ENCODE data around the gene ABCB9. TPM values are rescaled to one million over a fixed set of nuclear protein-coding genes. Genes with fewer than 3 reads are reported as not detected.
"Not testable (repeated sequence)": the region's sequence is repeated elsewhere in the genome, so short reads cannot be mapped to it uniquely, and the experiment has no call there.

The ABCB9 gene
- total and polyA plus RNA-seq, 2 experiments from 2014 or later: 9.7 to 10.0 TPM

DNA sequence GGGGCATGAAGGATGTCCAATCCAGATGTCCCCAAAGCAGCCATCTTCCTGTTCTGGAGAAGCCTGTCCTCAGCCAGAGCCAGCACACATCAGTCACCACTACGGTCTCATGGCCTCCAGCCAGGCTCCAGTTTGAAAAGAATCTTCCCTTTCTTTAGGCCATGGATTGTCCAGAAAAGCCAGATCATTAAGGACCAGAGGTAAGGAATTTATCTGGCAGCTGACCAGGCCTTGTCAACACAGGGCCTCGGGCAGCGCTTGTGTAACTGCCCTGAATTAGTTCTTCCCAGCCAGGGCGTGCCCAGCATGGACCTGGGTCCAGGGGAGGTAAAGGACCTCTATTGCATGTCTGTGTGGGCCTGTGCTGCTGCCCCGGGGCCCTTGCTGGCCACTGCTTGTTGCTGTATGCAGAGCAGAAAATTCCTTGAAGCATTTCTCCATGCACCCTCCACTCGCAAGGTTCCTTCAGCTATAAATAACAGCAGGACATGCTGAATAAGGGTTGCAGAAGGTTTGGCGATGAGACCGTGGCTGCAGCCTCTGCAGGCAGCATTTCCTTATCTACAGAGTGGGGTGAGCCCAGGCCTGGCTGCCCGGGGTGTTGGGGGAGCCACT, 48.6 kb downstream of the ABCB9 start:
- Histone ChIP-seq H3K9me3 (ENCODE audit: low read depth) (no peaks in the 10 kb centered on the region), H3K27me3 (no peaks in the 10 kb centered on the region), H3K4me1 (ENCODE audit: low read depth) (peaks cover 10% of the 10 kb centered on the region), H3K36me3 (no peaks in the 10 kb centered on the region), H3K4me3 (no peak overlapping the region), H3K27ac (peak overlapping the region; percentile 77)
- TF ChIP-seq, protein P1, sequence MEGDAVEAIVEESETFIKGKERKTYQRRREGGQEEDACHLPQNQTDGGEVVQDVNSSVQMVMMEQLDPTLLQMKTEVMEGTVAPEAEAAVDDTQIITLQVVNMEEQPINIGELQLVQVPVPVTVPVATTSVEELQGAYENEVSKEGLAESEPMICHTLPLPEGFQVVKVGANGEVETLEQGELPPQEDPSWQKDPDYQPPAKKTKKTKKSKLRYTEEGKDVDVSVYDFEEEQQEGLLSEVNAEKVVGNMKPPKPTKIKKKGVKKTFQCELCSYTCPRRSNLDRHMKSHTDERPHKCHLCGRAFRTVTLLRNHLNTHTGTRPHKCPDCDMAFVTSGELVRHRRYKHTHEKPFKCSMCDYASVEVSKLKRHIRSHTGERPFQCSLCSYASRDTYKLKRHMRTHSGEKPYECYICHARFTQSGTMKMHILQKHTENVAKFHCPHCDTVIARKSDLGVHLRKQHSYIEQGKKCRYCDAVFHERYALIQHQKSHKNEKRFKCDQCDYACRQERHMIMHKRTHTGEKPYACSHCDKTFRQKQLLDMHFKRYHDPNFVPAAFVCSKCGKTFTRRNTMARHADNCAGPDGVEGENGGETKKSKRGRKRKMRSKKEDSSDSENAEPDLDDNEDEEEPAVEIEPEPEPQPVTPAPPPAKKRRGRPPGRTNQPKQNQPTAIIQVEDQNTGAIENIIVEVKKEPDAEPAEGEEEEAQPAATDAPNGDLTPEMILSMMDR (IDR thresholded peaks at IDR 0.05; ENCODE audit: low read depth, low read length): no peak
- peak; percentile 58 to 86 for DNase-seq (ENCODE audit: low read depth in 1 of 2, low spot score in 1 of 2)

DNA sequence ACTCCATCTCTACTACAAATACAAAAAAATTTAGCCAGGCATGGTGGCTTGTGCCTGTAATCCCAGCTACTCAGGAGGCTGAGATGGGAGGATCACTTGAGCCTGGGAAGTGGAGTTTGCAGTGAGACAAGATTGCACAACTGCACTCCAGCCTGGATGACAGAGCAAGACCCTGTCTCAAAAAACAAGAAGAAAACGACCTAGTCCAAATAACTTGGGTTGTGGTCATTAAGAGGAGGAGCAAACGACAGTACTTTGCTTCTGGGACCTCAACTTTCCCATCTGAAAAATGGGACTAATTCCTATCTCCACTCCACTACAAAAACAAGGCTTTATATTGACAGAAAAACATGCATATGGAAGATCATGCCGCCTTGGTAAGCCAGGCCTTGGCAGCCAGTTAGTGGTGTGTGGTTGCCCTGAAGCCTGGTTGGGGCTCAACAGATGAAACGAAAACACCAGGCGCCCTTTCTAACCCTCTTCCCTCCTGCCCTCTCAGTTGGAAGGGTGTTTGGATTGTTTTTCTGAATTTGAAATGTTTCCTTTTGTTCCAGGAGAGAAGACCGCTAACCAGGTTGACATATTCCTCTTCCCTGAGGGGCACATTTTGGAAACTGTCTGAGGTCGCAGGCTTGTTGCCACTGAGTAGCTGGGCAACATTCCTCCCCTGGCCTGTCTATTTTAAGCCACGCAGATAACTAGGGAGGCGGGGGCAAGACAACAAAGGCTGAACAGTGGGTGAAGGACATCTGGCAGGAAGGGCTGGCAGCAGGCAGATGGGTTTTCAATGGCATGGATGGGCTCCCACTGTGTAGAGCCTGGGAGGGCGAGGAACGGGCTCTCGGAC, 56.6 kb downstream of the ABCB9 start:
- no peaks in the 10 kb centered on the region for H3K9me3 ChIP-seq (ENCODE audit: low read depth)
- no peak overlapping the region for H3K4me3 ChIP-seq
- no peaks in the 10 kb centered on the region for H3K27me3 ChIP-seq
- TF ChIP-seq, protein P1 (IDR thresholded peaks at IDR 0.05; ENCODE audit: low read depth, low read length): no peak
- DNase-seq (ENCODE audit: low read depth in 1 of 2, low spot score in 1 of 2): peak in 1 of 2 donors; percentile 77
- peaks cover 16% of the 10 kb centered on the region for H3K4me1 ChIP-seq (ENCODE audit: low read depth)
- H3K27ac ChIP-seq: peak overlapping the region; percentile 93
- no peaks in the 10 kb centered on the region for H3K36me3 ChIP-seq

DNA sequence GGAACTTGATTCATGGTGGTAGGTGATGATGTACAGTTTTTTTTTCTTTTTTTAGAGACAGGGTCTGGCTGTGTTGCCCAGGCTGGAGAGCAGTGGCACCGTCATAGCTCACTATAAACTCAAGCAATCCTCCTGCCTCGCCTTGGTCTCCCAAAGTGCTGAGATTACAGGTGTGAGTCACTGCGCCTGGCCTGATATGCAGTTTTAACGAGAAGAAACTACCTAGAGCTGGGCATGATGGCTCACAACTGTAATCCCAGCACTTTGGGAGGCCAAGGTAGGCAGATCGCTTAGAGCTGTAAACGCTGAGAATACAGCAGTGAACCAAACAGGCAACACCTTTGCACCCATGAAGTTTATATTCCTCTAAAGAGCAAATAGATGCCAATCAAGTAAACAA, 57.3 kb downstream of the ABCB9 start:
- TF ChIP-seq, protein P1 (IDR thresholded peaks at IDR 0.05; ENCODE audit: low read depth, low read length): no peak
- H3K4me3 ChIP-seq: no peak overlapping the region
- H3K27ac ChIP-seq: peak overlapping the region; percentile 93
- DNase-seq (ENCODE audit: low read depth in 1 of 2, low spot score in 1 of 2): no peak
- H3K27me3 ChIP-seq: no peaks in the 10 kb centered on the region
- no peaks in the 10 kb centered on the region for H3K9me3 ChIP-seq (ENCODE audit: low read depth)
- peaks cover 16% of the 10 kb centered on the region for H3K4me1 ChIP-seq (ENCODE audit: low read depth)
- no peaks in the 10 kb centered on the region for H3K36me3 ChIP-seq

DNA sequence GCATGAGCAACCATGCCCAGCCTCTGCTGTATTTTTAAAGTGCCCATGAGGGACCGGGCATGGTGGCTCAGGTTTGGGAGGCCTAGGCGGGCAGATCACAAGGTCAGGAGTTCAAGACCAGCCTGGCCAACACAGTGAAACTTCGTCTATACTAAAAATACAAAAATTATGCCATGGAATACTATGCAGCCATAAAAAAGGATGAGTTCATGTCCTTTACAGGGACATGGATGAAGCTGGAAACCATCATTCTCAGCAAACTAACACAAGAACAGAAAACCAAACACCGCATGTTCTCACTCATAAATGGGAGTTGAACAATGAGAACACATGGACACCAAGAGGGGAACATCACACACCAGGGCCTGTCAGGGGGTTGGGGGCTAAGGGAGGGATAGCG, 61.0 kb downstream of the ABCB9 start:
- H3K27me3 ChIP-seq; H3K4me3 ChIP-seq; H3K36me3 ChIP-seq; DNase-seq (ENCODE audit: low read depth in 1 of 2, low spot score in 1 of 2); H3K9me3 ChIP-seq (ENCODE audit: low read depth); H3K27ac ChIP-seq: not testable (repeated sequence)
- peaks cover 19% of the 10 kb centered on the region for H3K4me1 ChIP-seq (ENCODE audit: low read depth)

DNA sequence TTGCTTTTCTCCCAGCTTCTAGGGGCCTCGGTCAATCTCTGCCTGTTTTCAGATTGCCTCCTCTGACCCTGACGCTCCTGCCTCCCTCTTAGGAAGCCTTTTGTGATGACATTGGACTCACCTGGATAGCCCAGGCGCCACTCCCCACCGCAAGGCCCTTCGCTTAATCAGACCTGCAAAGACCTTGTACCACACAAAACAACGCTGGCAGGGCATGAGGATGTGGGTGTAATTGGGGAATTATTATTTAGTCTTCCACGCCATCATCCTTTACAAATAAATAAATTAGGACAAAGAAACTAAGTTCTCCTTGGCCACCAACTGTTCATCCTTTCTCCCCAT, 62.6 kb downstream of the ABCB9 start:
- peak overlapping the region; percentile 84 for H3K27ac ChIP-seq
- H3K27me3 ChIP-seq: no peaks in the 10 kb centered on the region
- peaks cover 12% of the 10 kb centered on the region for H3K4me1 ChIP-seq (ENCODE audit: low read depth)
- no peaks in the 10 kb centered on the region for H3K9me3 ChIP-seq (ENCODE audit: low read depth)
- TF ChIP-seq, protein P1 (IDR thresholded peaks at IDR 0.05; ENCODE audit: low read depth, low read length): no peak
- H3K36me3 ChIP-seq: no peaks in the 10 kb centered on the region
- DNase-seq (ENCODE audit: low read depth in 1 of 2, low spot score in 1 of 2): no peak
- no peak overlapping the region for H3K4me3 ChIP-seq

All from cardiac muscle cell (in vitro differentiated cells and primary cell).